GM12891 (cell line): ENCODE results near the gene CERCAM.

Experiments used
- PAX5 ChIP-seq: IDR thresholded peaks from 2 replicates; pipeline ENCODE4 v1.6.1; 2011; ENCODE audit warnings: low read length, moderate library complexity, mild to moderate bottlenecking; ENCODE audit not compliant: insufficient read depth, severe bottlenecking
- POLR2A ChIP-seq: IDR thresholded peaks from 2 replicates; pipeline ENCODE4 v1.6.1; 2011; ENCODE audit warnings: low read depth, low read length, control low read depth

DNA sequence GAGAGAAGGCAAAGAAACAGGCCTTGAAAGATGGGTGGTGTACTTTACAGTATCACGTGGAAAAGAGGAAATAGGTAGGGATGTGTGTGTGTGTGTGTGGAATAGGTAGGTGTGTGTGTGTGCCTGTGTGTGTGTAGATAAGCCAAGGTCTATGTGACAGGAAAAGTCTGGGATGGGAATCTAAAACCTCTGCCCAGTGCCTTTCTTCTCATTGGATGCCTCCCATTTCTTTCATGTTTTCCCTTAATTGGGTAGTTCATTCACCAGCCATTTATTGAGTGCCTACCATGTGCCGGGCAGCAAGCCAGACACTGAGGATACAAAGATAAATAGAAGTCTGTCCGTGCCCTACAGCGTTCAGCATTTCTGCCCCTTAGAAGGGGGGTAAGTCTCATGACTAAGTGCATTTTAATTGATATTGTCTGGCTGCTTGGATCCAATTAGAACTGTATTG, 48.4 kb upstream of the CERCAM start:
- TF ChIP-seq POLR2A: no peak
- TF ChIP-seq PAX5: no peak
